GM20431 (cell line): ENCODE data around the gene RNF31.

Experiments used
- in situ Hi-C: fragments of 300-500 bp; cut with MseI, MboI; formaldehyde crosslinking; loops from one replicate; pipeline ENCODE4 v1.15.0; 2020; ENCODE audit warnings: low sequenced_read_pairs; ENCODE audit not compliant: unreplicated experiment

Gene RNF31

GRCh38 chr14:24178399-24179178 is 31.3 kb downstream of the RNF31 start:
- in situ Hi-C loops = no loop called here

GRCh38 chr14:24179294-24179960 is 32.1 kb downstream of the RNF31 start:
- in situ Hi-C loops = no loop called here

GRCh38 chr14:24179961-24180796 is 32.9 kb downstream of the RNF31 start:
- in situ Hi-C loops = no loop called here

GRCh38 chr14:24181371-24182077 is 34.2 kb downstream of the RNF31 start:
- in situ Hi-C loops = no loop called here

- in situ Hi-C loops = no loop called here
Measured at GRCh38 chr14:24182110-24182882, 35.0 kb downstream of the RNF31 start.

GRCh38 chr14:24183014-24183481 is 35.8 kb downstream of the RNF31 start:
- in situ Hi-C loops = no loop called here

GRCh38 chr14:24184104-24184970 is 37.0 kb downstream of the RNF31 start:
- in situ Hi-C loops = no loop called here

GRCh38 chr14:24185026-24185425 is 37.7 kb downstream of the RNF31 start:
- in situ Hi-C loops = no loop called here

- in situ Hi-C loops = no loop called here
Measured at GRCh38 chr14:24185741-24186140, 38.4 kb downstream of the RNF31 start.

- in situ Hi-C loops = no loop called here
Measured at GRCh38 chr14:24186831-24187538, 39.7 kb downstream of the RNF31 start.

- in situ Hi-C loops = no loop called here
Measured at GRCh38 chr14:24187539-24187915, 40.2 kb downstream of the RNF31 start.

GRCh38 chr14:24188251-24189058 is 41.2 kb downstream of the RNF31 start, which contains the start of gene IPO4:
Gene IPO4 (minus strand): TSS chr14:24188816. CDS start chr14:24188787, 29 bp downstream.
- in situ Hi-C loops = no loop called here

- in situ Hi-C loops = no loop called here
Measured at GRCh38 chr14:24189059-24189375, 41.7 kb downstream of the RNF31 start.

- in situ Hi-C loops = no loop called here
Measured at GRCh38 chr14:24189460-24189859, 42.2 kb downstream of the RNF31 start.

- in situ Hi-C loops = no loop called here
Measured at GRCh38 chr14:24190416-24190815, 43.1 kb downstream of the RNF31 start.

GRCh38 chr14:24192933-24193332 is 45.6 kb downstream of the RNF31 start:
- in situ Hi-C loops = no loop called here
